ENCODE data around the gene LPIN2. TPM values are rescaled to one million over a fixed set of nuclear protein-coding genes. Genes with fewer than 3 reads are reported as not detected.

LPIN2 gene
- total and polyA plus RNA-seq, 8 donors, result 5.1 to 23.0 (median 11.9) TPM

DNA sequence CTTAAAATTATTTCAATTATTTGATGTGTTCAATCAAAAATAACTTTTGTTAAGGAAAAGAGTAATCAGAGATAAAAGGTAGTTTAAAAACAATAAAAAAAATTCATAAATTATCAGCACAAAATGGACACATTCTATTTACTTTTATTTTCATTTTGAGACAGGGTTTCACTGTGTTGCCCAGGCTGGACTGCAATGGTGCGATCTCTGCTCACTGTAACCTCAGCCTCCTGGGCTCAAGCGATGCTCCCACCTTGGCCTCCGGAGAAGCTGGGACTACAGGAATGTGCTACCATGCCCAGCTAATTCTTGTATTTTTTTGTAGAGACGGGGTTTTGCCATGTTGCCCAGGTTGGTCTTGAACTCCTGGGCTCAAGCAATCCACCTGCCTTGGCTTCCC, 47.1 kb downstream of the LPIN2 start:
- ATAC-seq (no peak), DNase-seq (no peak), FAIRE-seq (no peak)
- H3K9me3 ChIP-seq, result no peaks in the 10 kb centered on the region
- H3K27ac ChIP-seq, result no peak overlapping the region
- WGBS, 2 donors, result 99% methylated on average over 4 of the region's 4 CpGs
- peaks cover 0 to 18% (median 5%) of the 10 kb centered on the region in 3 donors for H3K4me1 ChIP-seq
- intact Hi-C loops (cut with DNase I), result no loop called here
- H3K36me3 ChIP-seq, result no peaks in the 10 kb centered on the region
- H3K27me3 ChIP-seq, result no peaks in the 10 kb centered on the region
- H3K4me3 ChIP-seq, result no peak overlapping the region
- TF ChIP-seq, protein P1, sequence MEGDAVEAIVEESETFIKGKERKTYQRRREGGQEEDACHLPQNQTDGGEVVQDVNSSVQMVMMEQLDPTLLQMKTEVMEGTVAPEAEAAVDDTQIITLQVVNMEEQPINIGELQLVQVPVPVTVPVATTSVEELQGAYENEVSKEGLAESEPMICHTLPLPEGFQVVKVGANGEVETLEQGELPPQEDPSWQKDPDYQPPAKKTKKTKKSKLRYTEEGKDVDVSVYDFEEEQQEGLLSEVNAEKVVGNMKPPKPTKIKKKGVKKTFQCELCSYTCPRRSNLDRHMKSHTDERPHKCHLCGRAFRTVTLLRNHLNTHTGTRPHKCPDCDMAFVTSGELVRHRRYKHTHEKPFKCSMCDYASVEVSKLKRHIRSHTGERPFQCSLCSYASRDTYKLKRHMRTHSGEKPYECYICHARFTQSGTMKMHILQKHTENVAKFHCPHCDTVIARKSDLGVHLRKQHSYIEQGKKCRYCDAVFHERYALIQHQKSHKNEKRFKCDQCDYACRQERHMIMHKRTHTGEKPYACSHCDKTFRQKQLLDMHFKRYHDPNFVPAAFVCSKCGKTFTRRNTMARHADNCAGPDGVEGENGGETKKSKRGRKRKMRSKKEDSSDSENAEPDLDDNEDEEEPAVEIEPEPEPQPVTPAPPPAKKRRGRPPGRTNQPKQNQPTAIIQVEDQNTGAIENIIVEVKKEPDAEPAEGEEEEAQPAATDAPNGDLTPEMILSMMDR (IDR thresholded peaks at IDR 0.05), result no peak

DNA sequence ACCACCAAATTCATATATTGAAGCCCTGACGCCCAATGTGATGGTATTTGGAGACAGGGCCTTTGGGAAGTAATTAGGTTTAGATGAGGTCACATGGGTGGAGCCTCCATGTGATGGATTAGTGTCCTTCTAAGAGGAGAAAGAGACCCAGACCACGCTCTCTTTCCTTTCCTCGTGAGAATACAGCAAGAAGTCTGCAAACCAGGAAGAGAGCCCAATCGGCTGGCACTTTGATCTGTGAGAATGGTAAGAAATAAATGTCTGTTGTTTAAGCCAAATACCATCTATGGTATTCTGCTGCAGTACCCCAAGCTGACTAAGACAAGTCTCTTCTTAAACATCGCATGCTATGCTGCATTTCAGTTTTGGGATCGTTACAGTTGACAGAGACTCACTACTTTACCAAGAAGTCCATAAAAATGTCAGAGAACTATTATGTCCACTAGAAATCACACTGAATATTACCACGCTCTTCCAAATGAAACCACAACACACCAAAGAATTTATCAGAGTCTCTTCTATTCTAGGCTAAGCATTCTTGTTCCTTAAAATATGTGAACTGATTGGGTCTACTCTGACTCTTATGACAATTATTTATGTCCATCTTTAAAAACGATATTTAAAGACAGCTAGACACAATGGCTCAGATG, 48.5 kb downstream of the LPIN2 start:
- DNase-seq (no peak), FAIRE-seq (no peak), ATAC-seq (no peak)
- H3K36me3 ChIP-seq, result no peaks in the 10 kb centered on the region
- TF ChIP-seq, protein P1 (IDR thresholded peaks at IDR 0.05), result no peak
- H3K9me3 ChIP-seq, result no peaks in the 10 kb centered on the region
- no peak overlapping the region for H3K27ac ChIP-seq
- 95 to 96% methylated on average over 8 of the region's 8 CpGs for WGBS, 2 donors
- intact Hi-C loops (cut with DNase I), result no loop called here
- peaks cover 0 to 9% (median under 1%) of the 10 kb centered on the region in 3 donors for H3K4me1 ChIP-seq
- H3K4me3 ChIP-seq, result no peak overlapping the region
- no peaks in the 10 kb centered on the region for H3K27me3 ChIP-seq

Other genes with a start within 250 kb of the LPIN2 start
- 10 to 100 TPM in 1 of 6 donors, 1 to 10 TPM in 3, under 1 TPM in 2; 0.43 to 11.0 (median 3.3) TPM for gene EMILIN2, start 166.1 kb downstream of the LPIN2 start, total RNA-seq
- 1 to 10 TPM; 2.8 to 4.0 TPM for gene EMILIN2, start 166.1 kb downstream of the LPIN2 start, polyA plus RNA-seq
- gene MYOM1, start 206.8 kb upstream of the LPIN2 start, total RNA-seq, result 10 to 100 TPM in 4 of 6 donors, 1 to 10 TPM in 2; 4.7 to 16.8 (median 12.1) TPM
- gene MYOM1, start 206.8 kb upstream of the LPIN2 start, polyA plus RNA-seq, result 10 to 100 TPM; 14.3 to 18.2 TPM
- gene MYL12A, start 234.7 kb upstream of the LPIN2 start, total RNA-seq, result 100 to 1,000 TPM in 5 of 6 donors, 10 to 100 TPM in 1; 89.6 to 203 (median 105) TPM
- gene MYL12A, start 234.7 kb upstream of the LPIN2 start, polyA plus RNA-seq, result 100 to 1,000 TPM; 125 to 157 TPM
- gene MYL12B, start 249.0 kb upstream of the LPIN2 start, total RNA-seq, result 100 to 1,000 TPM in 2 of 6 donors, 10 to 100 TPM in 4; 63.0 to 195 (median 82.7) TPM
- gene MYL12B, start 249.0 kb upstream of the LPIN2 start, polyA plus RNA-seq, result 100 to 1,000 TPM; 198 to 208 TPM